Astrocyte (in vitro differentiated cells and primary cell): ENCODE results near the gene SLC9A6.
A peak's percentile ranks its signal among the peaks of the same experiment; 100 is the strongest.

Experiments used
- CTCF ChIP-seq: IDR thresholded peaks from 2 replicates; pipeline ENCODE4 v1.5.1; 2011; ENCODE audit warnings: low read depth, mild to moderate bottlenecking, inconsistent platforms, low read length, moderate library complexity; ENCODE audit not compliant: insufficient read depth
- EZH2 ChIP-seq: IDR thresholded peaks from 2 replicates; pipeline ENCODE4 v1.6.1; 2012; ENCODE audit warnings: mild to moderate bottlenecking, low read length, inconsistent platforms; ENCODE audit not compliant: insufficient read depth

- TF ChIP-seq CTCF (peak; percentile 59), EZH2 (no peak)
These were observed 43.2 kb downstream of the SLC9A6 start for GRCh38 chrX:136028383-136028984.
